GM23338 (cell line): ENCODE measurements around the gene MLXIPL.

Experiments
- CREB1 ChIP-seq: fragments of 250-450 bp; sonication (Bioruptor Pico); IDR thresholded peaks from 2 replicates; pipeline ENCODE4 v1.5.0; 2020; ENCODE audit warnings: low read depth, mild to moderate bottlenecking, moderate library complexity
- EZH2 ChIP-seq: fragments of 200-600 bp; sonication (generic); IDR thresholded peaks from one replicate; pipeline ENCODE4 v1.8.0; 2017; ENCODE audit warnings: antibody characterized with exemption, mild to moderate bottlenecking, low read depth; ENCODE audit not compliant: unreplicated experiment
- EZH2phosphoT487 ChIP-seq: fragments of 200-600 bp; sonication (generic); IDR thresholded peaks from one replicate; pipeline ENCODE4 v1.8.1; 2018; ENCODE audit warnings: antibody characterized with exemption; ENCODE audit not compliant: unreplicated experiment

DNA sequence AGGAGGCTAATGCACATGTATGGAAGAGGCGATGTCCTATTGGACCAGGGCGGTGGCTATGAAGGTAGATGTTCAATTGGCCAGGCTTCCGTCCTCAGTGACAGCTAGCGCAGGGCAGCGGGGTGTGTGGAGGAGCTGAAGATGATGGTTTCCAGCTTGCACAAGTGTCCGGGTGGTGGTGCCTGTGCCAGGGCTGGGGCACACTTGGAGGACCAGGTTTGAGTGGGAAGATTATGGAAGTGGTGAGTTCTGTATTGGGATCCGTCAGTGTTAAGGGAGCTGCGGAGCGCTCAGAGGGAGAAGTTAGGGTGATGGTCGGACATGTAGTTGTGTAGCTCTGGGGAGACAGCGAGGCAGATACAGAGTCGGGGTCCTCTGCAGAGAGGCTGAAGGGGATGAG lies 37.4 kb downstream of the MLXIPL start:
- TF ChIP-seq EZH2, result no peak
- no peak for TF ChIP-seq EZH2phosphoT487
- no peak for TF ChIP-seq CREB1 (CRISPR knock-in tag)
